Hematopoietic multipotent progenitor cell (in vitro differentiated cells): ENCODE measurements around the gene NLRP11. TPM values are rescaled to one million over a fixed set of nuclear protein-coding genes. Genes with fewer than 3 reads are reported as not detected.
"Not testable (repeated sequence)": the region's sequence is repeated elsewhere in the genome, so short reads cannot be mapped to it uniquely, and the experiment has no call there.

Source experiments
- DNase-seq, 3 donors: peaks; one replicate each; pipeline ENCODE4 v3.0.0-alpha.2; 2011 to 2015; ENCODE audit warnings: low read depth in 2 of 3, low spot score in 2 of 3
- total RNA-seq: library from RNA; depleted of rRNA; stranded (reverse); fragments of >200 nt; gene quantifications from one replicate; pipeline ENCODE4 v1.2.3, GENCODE V29; 2012

Gene NLRP11
- total RNA-seq, 1 donor: under 0.01 TPM

DNA sequence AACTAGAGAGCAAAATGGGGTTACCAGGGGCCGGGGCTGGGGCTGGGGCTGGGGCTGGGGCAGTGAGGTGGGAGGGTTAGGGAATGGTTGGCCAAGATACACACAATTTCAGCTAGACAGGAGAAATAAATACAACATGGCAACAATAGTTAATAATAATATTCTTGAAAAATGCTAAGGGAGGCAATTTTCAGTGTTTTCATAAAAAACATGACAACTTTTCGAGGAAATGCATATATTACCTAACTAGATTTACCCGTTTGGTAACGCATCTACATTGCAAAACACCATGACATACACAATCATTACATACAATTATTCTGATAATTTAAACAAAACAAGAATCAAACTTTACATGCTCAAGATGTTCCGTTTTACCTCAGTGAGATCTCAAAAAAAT lies 50.7 kb downstream of the NLRP11 start:
- DNase-seq: no peak

DNA sequence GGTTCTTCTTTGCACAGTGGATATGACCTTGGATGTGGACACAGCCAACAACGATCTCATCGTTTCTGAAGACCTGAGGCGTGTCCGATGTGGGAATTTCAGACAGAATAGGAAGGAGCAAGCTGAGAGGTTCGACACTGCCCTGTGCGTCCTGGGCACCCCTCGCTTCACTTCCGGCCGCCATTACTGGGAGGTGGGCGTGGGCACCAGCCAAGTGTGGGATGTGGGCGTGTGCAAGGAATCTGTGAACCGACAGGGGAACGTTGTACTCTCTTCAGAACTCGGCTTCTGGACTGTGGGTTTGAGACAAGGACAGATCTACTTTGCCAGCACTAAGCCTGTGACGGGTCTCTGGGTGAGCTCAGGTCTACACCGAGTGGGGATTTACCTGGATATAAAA lies 53.5 kb downstream of the NLRP11 start:
- no peak for DNase-seq

DNA sequence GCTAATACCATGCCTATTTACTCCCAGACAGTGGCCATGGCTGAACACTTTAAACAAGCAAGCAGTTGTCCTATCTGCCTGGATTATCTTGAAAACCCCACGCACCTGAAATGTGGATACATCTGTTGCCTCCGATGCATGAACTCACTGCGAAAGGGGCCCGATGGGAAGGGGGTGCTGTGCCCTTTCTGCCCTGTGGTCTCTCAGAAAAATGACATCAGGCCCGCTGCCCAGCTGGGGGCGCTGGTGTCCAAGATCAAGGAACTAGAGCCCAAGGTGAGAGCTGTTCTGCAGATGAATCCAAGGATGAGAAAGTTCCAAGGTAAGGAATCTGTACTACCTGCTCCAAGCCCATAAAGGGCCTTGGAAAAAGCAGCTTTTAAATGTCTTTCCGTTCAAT lies 54.3 kb downstream of the NLRP11 start:
- no peak for DNase-seq

DNA sequence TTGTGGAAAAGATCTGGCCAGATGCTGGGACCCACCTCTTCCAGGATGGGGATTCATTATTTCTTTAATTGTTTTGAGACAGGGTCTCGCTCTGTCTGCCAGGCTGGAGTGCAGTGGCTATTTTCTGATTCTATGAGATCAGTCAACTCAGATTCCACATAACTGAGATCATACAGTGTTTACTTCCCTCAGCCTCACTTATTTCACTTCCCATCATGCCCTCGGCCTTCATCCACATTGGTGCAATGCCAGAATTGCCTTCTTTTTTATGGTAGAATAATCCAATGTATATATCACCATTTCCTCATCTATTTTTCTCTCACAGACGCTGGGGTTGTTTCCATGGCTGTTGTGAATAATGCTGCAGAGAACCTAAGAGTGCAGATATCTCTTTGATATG lies 62.2 kb downstream of the NLRP11 start:
- not testable (repeated sequence) for DNase-seq

DNA sequence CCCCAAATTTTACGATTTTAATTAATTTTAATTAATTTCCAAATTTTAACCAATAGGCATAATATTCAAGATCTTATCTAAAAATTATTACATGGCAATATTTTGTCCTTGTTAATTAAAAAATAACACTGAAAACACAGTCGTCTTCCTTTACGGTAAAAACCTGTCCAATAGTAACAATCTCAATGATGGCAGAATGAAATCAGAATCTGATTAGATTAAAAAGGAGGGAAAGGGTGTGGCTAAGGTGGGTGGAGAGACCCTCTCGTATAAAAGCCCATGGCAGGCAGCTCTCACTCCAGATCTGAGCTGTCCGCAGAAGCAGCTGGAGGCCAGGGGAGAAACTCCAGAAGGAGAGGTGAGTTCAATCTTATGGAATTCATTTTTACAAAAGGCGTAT lies 63.0 kb downstream of the NLRP11 start, which contains the start of gene RFPL4AL1:
TSS of gene RFPL4AL1 (plus strand) at position 301 of the 400 bp plus-strand sequence. CDS start 2,687 bp downstream, outside the sequence.
- not testable (repeated sequence) for DNase-seq

DNA sequence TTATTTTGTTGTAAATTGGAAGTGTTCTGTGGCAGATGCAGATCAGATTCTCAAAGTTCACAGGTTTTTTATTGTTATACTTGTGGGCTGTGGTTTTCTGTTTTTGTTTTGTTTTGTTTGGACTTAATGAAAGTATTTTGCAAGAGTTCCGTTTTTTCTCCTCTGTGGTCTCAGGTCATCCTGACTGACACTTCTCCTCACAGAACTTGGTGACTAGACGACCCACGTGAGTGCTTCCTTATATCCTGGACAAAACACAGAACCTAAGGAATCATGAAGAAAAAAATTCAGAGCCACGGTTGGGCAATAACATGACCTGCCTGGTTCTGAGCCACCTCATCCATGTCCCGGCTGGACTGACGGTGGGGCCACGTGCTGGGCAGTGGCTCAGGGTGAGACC lies 65.3 kb downstream of the NLRP11 start:
- DNase-seq: no peak

DNA sequence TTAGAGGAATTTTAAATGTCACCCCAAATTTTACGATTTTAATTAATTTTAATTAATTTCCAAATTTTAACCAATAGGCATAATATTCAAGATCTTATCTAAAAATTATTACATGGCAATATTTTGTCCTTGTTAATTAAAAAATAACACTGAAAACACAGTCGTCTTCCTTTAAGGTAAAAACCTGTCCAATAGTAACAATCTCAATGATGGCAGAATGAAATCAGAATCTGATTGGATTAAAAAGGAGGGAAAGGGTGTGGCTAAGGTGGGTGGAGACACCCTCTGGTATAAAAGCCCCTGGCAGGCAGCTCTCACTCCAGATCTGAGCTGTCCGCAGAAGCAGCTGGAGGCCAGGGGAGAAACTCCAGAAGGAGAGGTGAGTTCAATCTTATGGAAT lies 73.0 kb downstream of the NLRP11 start, which contains the start of gene RFPL4A:
TSS of gene RFPL4A (plus strand) at position 301 of the 400 bp plus-strand sequence. CDS start 2,704 bp downstream, outside the sequence.
- DNase-seq: not testable (repeated sequence)

DNA sequence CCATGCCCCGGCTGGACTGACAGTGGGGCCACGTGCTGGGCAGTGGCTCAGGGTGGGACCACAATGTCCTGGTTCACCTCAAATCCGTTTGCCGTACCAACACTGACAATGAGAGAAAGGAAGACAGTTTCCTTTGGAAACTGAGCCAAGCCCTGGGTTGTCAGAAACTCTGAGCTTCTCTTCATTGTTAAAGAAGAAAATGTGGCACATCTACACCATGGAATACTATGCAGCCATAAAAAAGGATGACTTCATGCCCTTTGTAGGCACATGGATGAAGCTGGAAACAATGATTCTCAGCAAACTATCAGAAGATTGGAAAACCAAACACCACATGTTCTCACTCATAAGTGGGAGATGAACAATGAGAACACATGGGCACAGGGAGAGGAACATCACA lies 75.0 kb downstream of the NLRP11 start:
- DNase-seq: not testable (repeated sequence)

DNA sequence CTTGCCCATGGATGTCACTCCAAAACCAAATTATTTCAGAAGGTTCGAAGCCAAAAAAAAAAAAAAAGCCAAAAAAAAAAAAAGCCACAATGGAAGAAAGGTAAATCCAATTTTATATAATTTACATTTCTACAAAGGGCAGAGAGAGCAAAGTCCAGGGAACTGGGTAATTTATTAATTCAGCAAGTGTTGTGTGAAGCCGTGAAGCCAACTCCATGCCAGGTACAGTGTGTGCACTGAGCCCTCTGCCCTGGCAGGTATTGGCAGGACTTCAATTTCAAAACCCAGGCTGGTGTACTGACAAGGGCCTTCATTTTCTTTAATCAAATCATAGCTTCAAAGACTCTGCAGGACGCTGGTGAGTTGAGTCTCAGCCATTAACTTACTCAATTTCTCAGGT lies 78.4 kb downstream of the NLRP11 start:
- DNase-seq: no peak

DNA sequence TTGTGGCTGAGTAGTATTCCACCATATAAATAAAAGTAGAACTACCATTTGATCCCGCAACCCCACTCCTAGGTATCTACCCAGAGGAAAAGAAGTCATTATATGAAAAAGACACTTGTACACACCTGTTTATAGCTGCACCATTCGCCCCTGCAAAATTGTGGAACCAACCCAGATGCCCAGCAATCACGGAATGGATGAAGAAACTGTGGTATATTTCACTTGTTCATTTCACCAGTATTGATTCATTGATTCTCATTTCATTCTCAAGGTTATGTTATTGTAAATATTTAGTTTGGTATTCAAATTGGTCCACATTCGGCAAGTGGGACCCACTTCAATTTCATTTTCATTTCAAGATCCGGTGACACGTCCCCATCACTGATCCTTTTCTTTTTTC lies 81.1 kb downstream of the NLRP11 start:
- no peak for DNase-seq

DNA sequence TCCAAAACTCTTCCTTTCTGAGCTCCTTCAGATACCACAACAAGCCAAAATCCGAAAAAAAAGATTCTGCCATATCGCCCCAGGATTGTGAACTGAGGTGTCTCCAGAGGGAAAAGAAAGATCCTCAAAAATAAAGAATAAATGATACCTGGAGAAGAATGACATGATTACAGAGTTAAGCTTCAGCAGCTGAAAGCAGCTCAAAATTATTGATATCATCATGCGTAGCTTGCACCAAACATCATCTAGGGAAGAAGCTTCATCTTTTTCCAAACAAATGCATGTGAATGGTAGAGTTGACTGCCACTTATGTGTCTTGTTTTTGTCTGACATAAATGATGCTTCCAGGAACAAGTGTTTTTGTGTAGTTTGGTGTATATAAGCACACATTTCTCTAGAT lies 93.5 kb downstream of the NLRP11 start, which contains the start of gene NLRP9:
TSS of gene NLRP9 (minus strand) at position 101 of the 400 bp plus-strand sequence. CDS start at position 73, 28 bp downstream.
- no peak for DNase-seq

Other genes starting within 250 kb of the NLRP11 start
- gene FIZ1, start 232.5 kb downstream of the NLRP11 start, total RNA-seq: 8.6 TPM
- 21.3 TPM for gene ZNF524, start 231.7 kb downstream of the NLRP11 start, total RNA-seq
- gene ZNF865, start 226.4 kb downstream of the NLRP11 start, total RNA-seq: 4.0 TPM
- gene ZNF784, start 207.4 kb downstream of the NLRP11 start, total RNA-seq: 15.1 TPM
- gene ZNF580, start 191.0 kb downstream of the NLRP11 start, total RNA-seq: 13.7 TPM
- gene ZNF581, start 188.3 kb downstream of the NLRP11 start, total RNA-seq: 48.5 TPM
- gene CCDC106, start 183.8 kb downstream of the NLRP11 start, total RNA-seq: 8.3 TPM
- 158 TPM for gene U2AF2, start 177.0 kb downstream of the NLRP11 start, total RNA-seq
- gene EPN1, start 156.8 kb downstream of the NLRP11 start, total RNA-seq: 18.0 TPM
- not detected for gene NLRP9, start 93.6 kb downstream of the NLRP11 start, total RNA-seq
- under 0.01 TPM for gene RFPL4A, start 72.9 kb downstream of the NLRP11 start, total RNA-seq
- gene RFPL4AL1, start 62.9 kb downstream of the NLRP11 start, total RNA-seq: not detected
- not detected for gene NLRP4, start 4.5 kb upstream of the NLRP11 start, total RNA-seq
- gene NLRP13, start 100.3 kb upstream of the NLRP11 start, total RNA-seq: not detected
- not detected for gene NLRP8, start 115.8 kb upstream of the NLRP11 start, total RNA-seq
- not detected for gene NLRP5, start 154.8 kb upstream of the NLRP11 start, total RNA-seq